PC-3 (cell line): ENCODE data around the gene MTMR1.

ENCODE experiments used
- EZH2 ChIP-seq: fragments of 300-600 bp; sonication (generic); IDR thresholded peaks from one replicate; pipeline ENCODE4 v1.6.1; 2017; ENCODE audit warnings: antibody characterized with exemption, mild to moderate bottlenecking, low read length; ENCODE audit not compliant: unreplicated experiment
- EZH2phosphoT487 ChIP-seq: fragments of 300-600 bp; sonication (generic); IDR thresholded peaks from 2 replicates; pipeline ENCODE4 v1.6.1; 2018; ENCODE audit warnings: mild to moderate bottlenecking, antibody characterized with exemption, low read length, borderline replicate concordance
- TF ChIP-seq, protein P1 (sequence below): fragments of 300-600 bp; sonication (generic); conservative IDR thresholded peaks from 2 replicates; pipeline ENCODE4 v1.5.1; 2017; ENCODE audit warnings: antibody characterized with exemption, low read depth, mild to moderate bottlenecking, low read length

DNA sequence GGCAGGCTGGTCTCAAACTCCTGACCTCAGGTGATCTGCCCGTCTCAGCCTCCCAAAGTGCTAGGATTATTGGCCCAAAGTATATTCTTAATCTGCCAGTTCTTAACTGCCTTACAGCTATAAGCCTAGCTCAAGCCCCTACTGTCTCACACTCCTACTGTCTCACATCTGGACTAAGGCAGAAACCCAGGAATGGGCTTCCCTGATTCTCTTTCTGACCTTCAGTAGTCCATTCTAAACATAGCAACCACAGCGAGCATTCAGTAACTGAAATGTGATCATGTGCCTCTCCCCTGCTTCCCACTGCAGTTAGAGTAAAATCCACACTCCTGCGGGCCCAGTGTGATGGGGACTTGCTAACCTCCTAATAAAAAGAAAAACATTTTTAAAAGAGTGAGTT is 58.9 kb downstream of the MTMR1 start:
- TF ChIP-seq, protein P1, sequence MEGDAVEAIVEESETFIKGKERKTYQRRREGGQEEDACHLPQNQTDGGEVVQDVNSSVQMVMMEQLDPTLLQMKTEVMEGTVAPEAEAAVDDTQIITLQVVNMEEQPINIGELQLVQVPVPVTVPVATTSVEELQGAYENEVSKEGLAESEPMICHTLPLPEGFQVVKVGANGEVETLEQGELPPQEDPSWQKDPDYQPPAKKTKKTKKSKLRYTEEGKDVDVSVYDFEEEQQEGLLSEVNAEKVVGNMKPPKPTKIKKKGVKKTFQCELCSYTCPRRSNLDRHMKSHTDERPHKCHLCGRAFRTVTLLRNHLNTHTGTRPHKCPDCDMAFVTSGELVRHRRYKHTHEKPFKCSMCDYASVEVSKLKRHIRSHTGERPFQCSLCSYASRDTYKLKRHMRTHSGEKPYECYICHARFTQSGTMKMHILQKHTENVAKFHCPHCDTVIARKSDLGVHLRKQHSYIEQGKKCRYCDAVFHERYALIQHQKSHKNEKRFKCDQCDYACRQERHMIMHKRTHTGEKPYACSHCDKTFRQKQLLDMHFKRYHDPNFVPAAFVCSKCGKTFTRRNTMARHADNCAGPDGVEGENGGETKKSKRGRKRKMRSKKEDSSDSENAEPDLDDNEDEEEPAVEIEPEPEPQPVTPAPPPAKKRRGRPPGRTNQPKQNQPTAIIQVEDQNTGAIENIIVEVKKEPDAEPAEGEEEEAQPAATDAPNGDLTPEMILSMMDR: no peak
- TF ChIP-seq EZH2phosphoT487 (no peak), EZH2 (no peak)
